DND-41 (cell line): ENCODE data around the gene PTPRU.

Experiments used
- CTCF ChIP-seq: IDR thresholded peaks from 2 replicates; pipeline ENCODE4 v1.5.1; 2012; ENCODE audit warnings: borderline replicate concordance, low read length, moderate library complexity, mild to moderate bottlenecking; ENCODE audit not compliant: poor library complexity, severe bottlenecking; ENCODE audit errors: extremely low read depth
- EZH2 ChIP-seq: IDR thresholded peaks from 3 replicates; pipeline ENCODE4 v1.6.1; 2012; ENCODE audit warnings: borderline replicate concordance, low read depth, mild to moderate bottlenecking, moderate library complexity, low read length, inconsistent platforms; ENCODE audit not compliant: severe bottlenecking

- TF ChIP-seq EZH2 (no peak), CTCF (no peak)
Measured at GRCh38 chr1:29317916-29318530, 81.7 kb downstream of the PTPRU start.
